Raji (cell line): ENCODE results near the gene MCUR1.

Experiments
- POLR2A ChIP-seq: IDR thresholded peaks from 2 replicates; pipeline ENCODE4 v1.6.1; 2011; ENCODE audit warnings: low read depth, low read length, control low read depth; ENCODE audit not compliant: insufficient read depth

MCUR1 gene

GRCh38 chr6:13762611-13763441 is 51.5 kb downstream of the MCUR1 start:
- TF ChIP-seq POLR2A = no peak

DNA sequence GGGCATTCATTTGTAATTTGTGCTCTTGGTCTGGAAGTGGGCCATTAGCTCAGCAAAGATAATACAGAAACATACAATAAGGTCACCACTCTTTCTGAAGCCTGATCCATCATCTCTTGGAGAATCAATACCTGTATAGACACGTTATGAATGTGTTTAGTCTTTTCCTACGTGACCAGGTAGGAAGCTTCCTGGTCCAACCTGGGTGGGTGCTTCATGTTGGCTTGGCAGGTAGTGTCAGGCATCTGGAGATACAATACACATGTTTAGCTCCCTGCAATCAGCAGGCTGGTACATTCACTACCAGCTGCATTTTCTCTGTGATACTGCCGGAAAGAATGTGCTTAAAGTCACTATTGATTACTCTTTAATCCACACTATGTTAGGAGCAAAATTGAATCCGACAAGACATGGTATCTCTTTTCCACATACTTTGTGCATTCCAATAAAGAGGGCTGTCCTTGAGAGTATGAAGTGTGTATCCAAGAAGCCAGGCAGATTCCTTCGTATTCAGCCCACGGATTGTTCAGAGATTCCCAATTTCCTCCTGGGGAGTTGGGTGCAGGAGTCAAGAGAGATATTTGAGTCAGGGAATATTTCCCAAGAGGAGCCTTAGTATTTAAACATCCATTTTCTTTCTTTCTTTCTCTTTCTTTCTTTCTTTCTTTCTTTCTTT is 52.9 kb downstream of the MCUR1 start:
- TF ChIP-seq POLR2A = no peak

- TF ChIP-seq POLR2A = no peak
Measured at GRCh38 chr6:13760307-13761304, 53.8 kb downstream of the MCUR1 start.

- no peak for TF ChIP-seq POLR2A
Measured at GRCh38 chr6:13759025-13759424, 55.3 kb downstream of the MCUR1 start.

DNA sequence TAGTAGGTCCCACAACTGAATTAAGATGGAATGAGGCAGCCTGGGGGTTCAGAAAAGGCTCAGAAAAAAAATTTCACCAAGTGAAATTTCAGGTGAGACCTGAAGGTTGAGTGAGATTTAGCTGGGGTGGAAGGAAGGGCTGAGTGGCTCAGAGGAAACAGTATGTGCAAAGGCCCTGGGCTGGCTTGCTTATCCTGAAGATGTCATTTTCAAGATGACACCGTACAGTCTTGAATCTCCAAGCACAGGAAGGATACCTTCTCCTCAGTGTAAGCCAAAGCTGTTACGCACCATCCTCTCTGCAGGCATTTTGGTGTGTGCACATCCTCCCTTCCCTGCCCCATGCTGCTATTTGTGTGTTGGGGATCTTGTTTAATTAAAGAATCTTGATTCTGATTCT is 59.7 kb downstream of the MCUR1 start:
- no peak for TF ChIP-seq POLR2A

GRCh38 chr6:13743736-13744127 is 70.6 kb downstream of the MCUR1 start:
- TF ChIP-seq POLR2A = no peak

DNA sequence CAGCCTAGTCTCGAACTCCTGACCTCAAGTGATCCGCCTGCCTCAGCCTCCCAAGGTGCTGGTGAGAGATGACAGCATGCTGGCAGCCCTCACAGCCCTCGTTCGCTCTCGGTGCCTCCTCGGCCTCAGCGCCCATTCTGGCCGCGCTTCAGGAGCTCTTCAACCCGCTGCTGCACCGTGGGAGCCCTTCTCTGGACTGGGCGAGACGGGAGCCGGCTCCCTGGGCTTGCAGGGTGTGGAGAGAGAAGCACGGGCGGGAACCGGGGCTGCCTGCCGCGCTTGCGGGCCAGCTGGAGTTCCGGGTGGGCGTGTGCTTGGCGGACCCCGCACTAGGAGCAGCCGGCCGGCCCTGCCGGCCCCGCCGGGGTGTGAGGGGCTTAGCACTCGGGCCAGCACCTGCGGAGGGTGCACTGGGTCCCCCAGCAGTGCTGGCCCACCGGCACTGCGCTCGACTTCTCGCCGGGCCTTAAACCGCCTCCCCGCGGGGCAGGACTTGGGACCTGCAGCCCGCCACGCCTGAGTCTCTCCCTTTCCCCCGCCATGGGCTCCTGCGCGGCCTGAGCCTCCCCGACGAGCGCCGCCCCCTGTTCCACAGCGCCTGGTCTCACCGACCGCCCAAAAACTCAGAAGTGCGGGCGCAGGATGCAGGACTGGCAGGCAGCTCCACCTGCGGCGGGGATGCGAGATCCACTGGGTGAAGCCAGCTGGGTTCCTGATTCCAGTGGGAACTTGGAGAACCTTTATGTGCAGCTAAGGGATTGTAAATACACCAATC is 71.2 kb downstream of the MCUR1 start:
- TF ChIP-seq POLR2A = no peak

DNA sequence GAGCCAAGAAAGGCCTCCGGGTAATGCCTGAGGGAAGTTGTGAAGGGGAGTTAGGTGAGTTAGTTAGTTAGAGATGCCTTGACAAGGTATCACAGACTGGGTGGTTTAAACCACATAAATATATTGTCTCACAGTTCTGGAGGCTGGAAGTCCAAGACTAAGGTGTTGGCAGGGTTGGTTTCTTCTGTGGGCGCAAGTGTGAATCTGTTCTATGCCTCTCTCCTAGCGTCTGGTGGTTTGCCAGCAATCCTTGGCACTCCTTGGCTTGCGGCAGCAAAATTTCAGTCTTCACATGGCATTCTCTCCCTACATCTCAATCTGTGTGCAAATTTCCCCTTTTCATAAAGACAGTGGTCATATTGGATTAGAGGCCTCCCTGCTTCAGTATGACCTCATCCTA is 73.0 kb downstream of the MCUR1 start:
- TF ChIP-seq POLR2A = no peak
